ENCODE results near the gene PRSS16. TPM values are rescaled to one million over a fixed set of nuclear protein-coding genes. Genes with fewer than 3 reads are reported as not detected.

Gene PRSS16
- total RNA-seq, 1 donor from 2014 or later, result 0.63 TPM

DNA sequence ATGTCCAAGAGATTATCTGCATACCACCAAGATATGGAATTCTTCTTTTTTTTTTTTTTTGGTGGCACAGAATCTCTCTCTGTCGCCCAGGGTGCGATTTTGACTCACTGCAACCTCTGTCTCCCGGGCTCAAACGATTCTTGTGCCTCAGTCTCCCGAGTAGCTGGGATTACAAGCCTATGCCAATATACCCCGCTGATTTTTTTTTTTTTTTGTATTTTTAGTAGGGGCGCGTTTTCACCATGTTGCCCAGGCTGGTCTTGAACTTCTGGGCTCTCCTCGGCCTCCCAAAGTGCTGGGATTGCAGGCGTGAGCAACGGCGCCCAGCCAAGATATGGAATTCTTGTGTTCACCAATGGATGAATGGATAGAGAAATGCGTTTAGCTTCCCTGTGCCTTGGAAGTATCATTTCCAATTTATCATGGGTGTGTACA is 33.6 kb downstream of the PRSS16 start:
- H3K4me3 Mint-ChIP-seq, result peak overlapping the region; percentile 97
- TF ChIP-seq, protein P1, sequence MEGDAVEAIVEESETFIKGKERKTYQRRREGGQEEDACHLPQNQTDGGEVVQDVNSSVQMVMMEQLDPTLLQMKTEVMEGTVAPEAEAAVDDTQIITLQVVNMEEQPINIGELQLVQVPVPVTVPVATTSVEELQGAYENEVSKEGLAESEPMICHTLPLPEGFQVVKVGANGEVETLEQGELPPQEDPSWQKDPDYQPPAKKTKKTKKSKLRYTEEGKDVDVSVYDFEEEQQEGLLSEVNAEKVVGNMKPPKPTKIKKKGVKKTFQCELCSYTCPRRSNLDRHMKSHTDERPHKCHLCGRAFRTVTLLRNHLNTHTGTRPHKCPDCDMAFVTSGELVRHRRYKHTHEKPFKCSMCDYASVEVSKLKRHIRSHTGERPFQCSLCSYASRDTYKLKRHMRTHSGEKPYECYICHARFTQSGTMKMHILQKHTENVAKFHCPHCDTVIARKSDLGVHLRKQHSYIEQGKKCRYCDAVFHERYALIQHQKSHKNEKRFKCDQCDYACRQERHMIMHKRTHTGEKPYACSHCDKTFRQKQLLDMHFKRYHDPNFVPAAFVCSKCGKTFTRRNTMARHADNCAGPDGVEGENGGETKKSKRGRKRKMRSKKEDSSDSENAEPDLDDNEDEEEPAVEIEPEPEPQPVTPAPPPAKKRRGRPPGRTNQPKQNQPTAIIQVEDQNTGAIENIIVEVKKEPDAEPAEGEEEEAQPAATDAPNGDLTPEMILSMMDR (conservative IDR thresholded peaks at IDR 0.05), result no peak
- no peak overlapping the region for H3K27ac Mint-ChIP-seq (ENCODE audit: unreplicated experiment)
- H3K27me3 Mint-ChIP-seq (ENCODE audit: low read depth), result peaks cover 90% of the 10 kb centered on the region
- peaks cover 15% of the 10 kb centered on the region for H3K4me1 Mint-ChIP-seq
- no peak for DNase-seq (ENCODE audit: low read depth, low spot score)
- H3K9me3 Mint-ChIP-seq, result peaks cover 6% of the 10 kb centered on the region
- H3K36me3 Mint-ChIP-seq (ENCODE audit: low read depth), result peaks cover 6% of the 10 kb centered on the region

DNA sequence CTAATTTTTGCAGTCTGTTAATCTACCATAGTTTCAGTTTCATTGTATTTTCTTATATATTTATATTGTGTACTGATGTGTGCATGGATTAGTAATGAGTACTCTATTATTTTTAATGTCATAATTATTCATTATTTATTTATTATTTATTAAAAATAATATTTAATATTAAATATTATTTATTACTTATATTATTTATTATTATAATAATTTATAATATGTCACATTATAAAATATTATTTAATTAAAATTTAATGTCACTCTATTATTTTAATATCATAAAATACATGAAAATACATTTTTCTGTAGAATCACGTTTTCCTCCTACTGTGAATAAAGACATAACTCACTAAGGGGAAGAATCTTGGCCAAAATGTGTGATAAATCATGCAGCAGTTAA is 34.1 kb downstream of the PRSS16 start:
- no peak for DNase-seq (ENCODE audit: low read depth, low spot score)
- H3K27me3 Mint-ChIP-seq (ENCODE audit: low read depth), result peaks cover 90% of the 10 kb centered on the region
- no peak overlapping the region for H3K27ac Mint-ChIP-seq (ENCODE audit: unreplicated experiment)
- peaks cover 15% of the 10 kb centered on the region for H3K4me1 Mint-ChIP-seq
- TF ChIP-seq, protein P1 (conservative IDR thresholded peaks at IDR 0.05), result no peak
- peak overlapping the region; percentile 20 for H3K4me3 Mint-ChIP-seq
- H3K9me3 Mint-ChIP-seq, result peaks cover 9% of the 10 kb centered on the region
- peaks cover 6% of the 10 kb centered on the region for H3K36me3 Mint-ChIP-seq (ENCODE audit: low read depth)

DNA sequence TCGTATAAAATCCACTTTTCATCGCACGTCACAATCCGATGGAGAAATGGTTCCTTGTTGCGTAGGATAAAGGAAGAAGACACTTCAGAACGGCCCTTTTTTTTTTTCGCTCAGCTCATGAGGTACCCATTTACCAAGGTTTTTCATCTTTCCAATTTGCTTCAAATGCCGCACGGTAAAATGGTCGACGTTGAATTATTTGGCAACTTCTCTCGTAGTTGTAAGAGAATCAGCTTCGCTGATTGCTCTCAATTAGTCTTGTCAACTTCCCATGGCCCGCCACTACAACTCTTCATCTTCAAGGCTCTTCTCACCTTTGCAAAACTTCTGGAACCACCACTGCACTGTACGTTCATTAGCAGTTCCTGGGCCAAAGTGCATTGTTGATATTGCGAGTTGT is 35.8 kb downstream of the PRSS16 start:
- no peak for DNase-seq (ENCODE audit: low read depth, low spot score)
- TF ChIP-seq, protein P1 (conservative IDR thresholded peaks at IDR 0.05), result no peak
- Mint-ChIP-seq H3K4me1 (peaks cover 23% of the 10 kb centered on the region), H3K36me3 (ENCODE audit: low read depth) (peaks cover 6% of the 10 kb centered on the region), H3K27ac (ENCODE audit: unreplicated experiment) (no peak overlapping the region), H3K9me3 (peaks cover 6% of the 10 kb centered on the region), H3K27me3 (ENCODE audit: low read depth) (peaks cover 94% of the 10 kb centered on the region), H3K4me3 (no peak overlapping the region)

DNA sequence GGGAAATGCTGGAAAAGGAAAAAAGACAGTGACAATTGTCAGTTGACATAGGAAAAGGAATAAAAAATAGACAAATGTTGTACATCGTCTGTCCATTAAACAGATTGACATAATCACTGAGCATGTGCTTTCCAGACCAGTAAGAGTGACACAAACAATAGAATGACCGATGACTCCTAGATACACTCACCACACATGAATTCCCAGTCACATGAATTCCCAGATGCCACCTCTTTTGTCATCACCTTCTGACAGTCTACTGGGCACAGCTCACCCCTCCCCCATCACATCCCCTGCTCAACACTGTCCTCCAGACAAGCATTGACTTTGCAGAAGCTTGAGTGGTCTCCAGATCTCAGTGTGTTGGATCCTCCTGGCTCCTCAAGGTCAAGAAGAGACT is 38.6 kb downstream of the PRSS16 start:
- TF ChIP-seq, protein P1 (conservative IDR thresholded peaks at IDR 0.05), result no peak
- DNase-seq (ENCODE audit: low read depth, low spot score), result no peak
- H3K36me3 Mint-ChIP-seq (ENCODE audit: low read depth), result peaks cover 11% of the 10 kb centered on the region
- peaks cover 6% of the 10 kb centered on the region for H3K9me3 Mint-ChIP-seq
- H3K27me3 Mint-ChIP-seq (ENCODE audit: low read depth), result peaks cover 96% of the 10 kb centered on the region
- no peak overlapping the region for H3K27ac Mint-ChIP-seq (ENCODE audit: unreplicated experiment)
- H3K4me3 Mint-ChIP-seq, result no peak overlapping the region
- H3K4me1 Mint-ChIP-seq, result peaks cover 27% of the 10 kb centered on the region

DNA sequence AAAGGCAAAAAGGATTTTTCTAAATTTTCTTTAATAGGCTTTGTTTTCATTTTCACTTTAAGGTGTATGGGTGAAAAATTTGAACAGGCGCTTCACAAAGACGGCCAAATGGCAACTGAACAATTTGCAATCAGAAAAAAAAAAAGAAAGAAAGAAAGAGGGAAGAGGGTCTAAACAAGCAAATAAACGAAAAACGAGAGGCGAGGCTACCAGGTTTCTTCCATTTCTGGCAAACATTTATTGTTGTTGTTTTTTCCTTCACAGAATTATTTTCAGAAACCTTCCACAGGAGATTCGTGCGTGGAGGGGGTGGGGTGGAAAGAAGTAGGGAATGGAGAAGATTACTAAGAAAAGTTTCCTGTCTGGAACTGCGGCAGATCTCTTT is 40.2 kb downstream of the PRSS16 start:
- no peak for DNase-seq (ENCODE audit: low read depth, low spot score)
- Mint-ChIP-seq H3K4me1 (peaks cover 29% of the 10 kb centered on the region), H3K4me3 (peak overlapping the region; percentile 55), H3K9me3 (peaks cover 6% of the 10 kb centered on the region), H3K27me3 (ENCODE audit: low read depth) (peaks cover 95% of the 10 kb centered on the region), H3K27ac (ENCODE audit: unreplicated experiment) (no peak overlapping the region), H3K36me3 (ENCODE audit: low read depth) (peaks cover 11% of the 10 kb centered on the region)
- TF ChIP-seq, protein P1 (conservative IDR thresholded peaks at IDR 0.05), result no peak

Data from neural crest cell (in vitro differentiated cells).